T-helper 2 cell treated with Interferon-gamma antibody and Interleukin-4, amounts not matched to agents 100 ng/mL and 5 ng/mL, for 36 hours (primary cell): ENCODE results near the gene MYCL. TPM values are rescaled to one million over a fixed set of nuclear protein-coding genes. Genes with fewer than 3 reads are reported as not detected.
"Not testable (repeated sequence)": the region's sequence is repeated elsewhere in the genome, so short reads cannot be mapped to it uniquely, and the experiment has no call there.

Source experiments
- intact Hi-C: fragments of 100-400 bp; cut with micrococcal nuclease; formaldehyde crosslinking; loops from one replicate; pipeline ENCODE4 v1.15.1; 2023
- total RNA-seq: library from RNA; stranded (reverse); gene quantifications from 2 replicates; pipeline ENCODE4 v1.2.3, GENCODE V29; 2022

MYCL gene
- total RNA-seq, 1 donor from 2014 or later, result 0.11 TPM

DNA sequence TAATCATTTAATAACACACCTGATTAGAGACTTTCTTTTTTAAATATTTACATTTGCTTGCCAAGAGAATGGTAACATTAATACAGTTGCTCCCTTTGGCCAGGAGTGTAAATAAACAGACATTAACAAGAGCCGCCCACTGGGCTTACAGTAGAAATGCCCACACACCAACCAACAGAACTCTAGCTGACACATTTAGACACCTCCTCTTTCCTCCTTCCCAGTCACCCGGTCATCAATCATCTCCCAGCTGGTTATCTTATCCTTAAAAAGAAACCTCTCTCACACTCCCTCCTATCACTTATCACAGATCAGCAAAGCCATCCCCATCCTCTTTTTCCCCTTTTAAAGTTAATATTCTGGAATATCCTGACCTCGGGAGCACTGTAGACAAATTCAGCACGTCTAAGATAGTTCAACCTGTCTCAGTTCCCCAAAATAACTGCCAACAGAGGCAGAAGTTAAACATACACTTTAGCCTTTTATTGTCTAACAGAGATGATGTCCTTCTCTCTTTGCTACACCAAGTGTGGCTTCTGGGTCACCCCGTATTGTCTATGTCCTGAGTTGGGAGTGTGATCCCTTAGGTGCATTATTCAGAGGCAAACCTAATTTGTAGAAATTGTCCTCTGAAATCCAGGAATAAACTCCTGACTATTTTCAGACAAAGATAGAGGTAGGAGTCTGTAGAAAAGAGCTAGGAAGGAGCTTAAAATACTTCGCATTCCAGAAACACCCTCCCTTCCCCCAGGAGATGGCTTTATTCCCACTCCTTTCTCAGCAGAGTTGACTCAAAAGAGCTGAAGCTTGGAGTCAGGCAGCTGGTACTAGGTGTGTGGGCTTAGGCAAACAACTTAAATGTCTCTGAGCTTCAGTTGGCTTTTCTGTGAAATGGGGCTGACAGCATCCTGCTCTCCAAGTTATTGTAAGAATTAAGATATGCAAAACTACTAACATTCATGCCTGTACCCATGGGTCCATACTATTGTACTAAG is 8.8 kb downstream of the MYCL start:
- intact Hi-C loops, result no loop called here

DNA sequence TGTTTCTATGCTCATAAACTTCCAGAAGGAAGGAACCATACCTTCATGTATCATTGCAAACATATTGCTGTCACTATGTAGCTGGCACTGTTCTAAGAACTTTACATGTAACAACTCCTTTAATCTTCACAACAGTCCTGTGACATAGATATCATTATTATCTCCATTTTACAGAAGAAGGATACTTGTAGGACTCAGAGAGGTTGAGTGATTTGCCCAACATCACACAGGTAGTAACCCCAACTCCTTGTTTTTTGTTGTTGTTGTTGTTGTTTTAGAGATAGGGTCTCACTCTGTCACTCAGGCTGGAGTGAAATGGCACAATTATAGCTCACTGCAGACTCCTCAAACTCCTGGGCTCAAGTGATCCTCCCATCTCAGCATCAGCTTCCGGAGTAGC is 10.8 kb downstream of the MYCL start:
- intact Hi-C loops, result no loop called here

DNA sequence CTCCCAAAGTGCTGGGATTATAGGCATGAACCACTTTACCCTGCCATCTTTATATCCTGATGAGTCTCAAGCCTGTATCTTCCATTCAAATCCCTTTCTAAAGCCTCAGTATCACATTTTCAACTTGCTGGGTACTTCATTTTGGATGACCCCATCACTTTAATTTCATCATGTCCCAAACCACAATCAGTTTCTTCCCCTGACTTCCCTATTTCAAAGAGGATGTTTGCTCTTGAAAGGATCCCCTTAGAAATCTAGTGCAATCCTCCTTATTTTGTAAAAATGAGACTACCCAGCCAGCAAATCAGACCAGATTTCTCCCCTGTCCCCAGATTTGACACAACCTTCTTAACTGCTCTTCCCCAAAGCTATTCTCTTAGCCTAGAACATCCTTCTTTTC is 11.4 kb downstream of the MYCL start:
- intact Hi-C loops, result no loop called here

DNA sequence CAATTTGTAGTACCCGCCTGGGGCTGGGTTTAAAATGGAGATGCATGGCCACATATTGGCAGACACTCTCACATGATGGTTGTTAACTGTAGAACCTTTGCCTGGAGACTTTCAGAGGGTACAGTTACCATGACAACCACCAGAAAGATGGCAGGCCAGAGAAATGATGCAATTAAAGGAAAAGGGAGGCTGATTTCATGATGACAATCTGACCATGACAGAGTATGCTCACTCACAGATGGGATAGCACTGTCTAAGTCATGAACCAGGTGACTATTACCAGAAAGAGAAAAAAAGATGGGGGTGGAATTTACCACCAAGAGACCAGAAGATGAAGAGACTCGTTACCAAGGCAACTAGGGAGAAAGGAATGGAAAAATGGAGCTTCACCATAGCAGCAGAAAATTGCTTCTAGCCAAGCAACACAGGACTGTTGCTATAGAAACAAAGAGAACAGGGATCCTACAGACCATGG is 14.9 kb downstream of the MYCL start:
- intact Hi-C loops, result no loop called here

DNA sequence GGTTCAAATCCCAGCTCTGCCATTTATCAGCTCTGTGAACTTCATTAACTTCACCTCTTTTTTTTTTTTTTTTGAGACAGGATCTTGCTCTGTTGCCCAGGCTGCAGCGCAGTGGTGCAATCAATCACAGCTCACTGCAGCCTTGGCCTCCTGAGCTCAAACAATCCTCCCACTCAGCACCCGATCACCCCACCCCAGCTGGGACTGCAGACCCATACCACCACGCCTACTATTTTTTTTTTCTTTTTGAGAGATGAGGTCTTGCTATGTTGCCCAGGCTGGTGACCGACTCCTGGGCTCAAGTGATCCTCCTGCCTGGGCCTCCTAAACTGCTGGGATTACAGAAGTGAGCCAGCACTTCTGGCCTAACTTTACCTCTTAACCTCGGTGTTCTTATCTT is 16.2 kb downstream of the MYCL start:
- intact Hi-C loops, result no loop called here

DNA sequence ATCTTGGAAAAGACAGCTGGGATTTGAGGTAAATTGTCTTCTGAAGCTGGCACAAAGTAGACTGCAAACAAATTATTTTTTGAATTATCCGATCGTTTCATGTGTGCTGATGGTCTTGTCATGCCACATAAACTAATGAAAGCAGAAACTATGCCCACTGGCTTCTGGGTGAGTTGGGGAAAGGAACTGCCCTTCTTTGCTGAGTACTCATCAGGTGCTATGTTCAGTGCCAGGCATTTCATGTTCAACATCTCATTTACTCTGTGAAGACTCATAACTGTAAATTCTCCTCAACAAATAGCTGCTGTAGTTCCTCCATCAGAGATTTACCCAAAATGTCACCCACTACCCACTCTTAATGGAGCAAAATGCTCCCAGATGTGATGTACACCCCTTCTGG is 19.6 kb downstream of the MYCL start:
- intact Hi-C loops, result no loop called here

DNA sequence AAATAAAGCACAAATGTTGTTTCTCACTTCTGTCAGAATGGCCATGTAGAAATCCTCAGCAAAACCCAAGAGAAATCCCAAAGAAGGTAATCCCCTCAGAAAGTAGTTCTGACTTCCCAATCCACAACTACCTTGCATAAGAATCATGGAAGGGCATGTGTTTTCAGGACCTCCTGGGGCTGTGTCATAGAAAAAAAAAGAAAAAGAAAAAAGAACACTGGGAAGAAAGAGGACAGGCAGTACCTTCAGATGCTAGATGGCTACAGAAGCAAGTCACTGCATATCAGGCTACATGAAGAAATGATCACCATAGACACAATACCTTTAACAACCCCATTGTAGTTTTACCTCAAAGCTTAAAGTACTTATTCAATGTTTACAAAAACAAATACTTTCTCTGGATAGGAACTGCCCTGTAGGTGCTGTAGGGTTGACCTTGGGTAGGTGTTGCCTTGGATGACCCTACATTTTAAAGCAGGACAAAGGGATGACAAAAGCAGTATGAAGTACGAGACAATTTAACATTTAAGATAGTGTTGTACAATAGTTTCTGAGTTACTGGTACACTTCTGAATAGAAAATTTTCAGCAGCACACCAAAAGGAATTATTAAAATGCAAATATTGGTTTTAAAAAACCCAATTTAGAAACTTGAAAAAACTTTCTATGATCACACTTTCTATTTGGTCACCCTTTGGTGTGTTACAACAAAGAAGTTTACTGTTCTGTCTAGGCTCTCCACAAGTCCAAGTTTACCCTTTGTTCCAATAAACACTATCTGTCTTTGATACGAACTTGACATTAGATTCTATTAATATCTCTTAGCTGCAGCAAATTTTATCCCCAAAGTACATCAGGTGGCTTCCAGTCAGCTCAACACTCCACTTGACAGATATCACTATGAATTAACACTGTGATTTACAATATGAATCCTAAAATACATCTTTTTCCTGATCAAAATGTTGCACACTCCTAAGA is 23.4 kb downstream of the MYCL start:
- intact Hi-C loops, result no loop called here

DNA sequence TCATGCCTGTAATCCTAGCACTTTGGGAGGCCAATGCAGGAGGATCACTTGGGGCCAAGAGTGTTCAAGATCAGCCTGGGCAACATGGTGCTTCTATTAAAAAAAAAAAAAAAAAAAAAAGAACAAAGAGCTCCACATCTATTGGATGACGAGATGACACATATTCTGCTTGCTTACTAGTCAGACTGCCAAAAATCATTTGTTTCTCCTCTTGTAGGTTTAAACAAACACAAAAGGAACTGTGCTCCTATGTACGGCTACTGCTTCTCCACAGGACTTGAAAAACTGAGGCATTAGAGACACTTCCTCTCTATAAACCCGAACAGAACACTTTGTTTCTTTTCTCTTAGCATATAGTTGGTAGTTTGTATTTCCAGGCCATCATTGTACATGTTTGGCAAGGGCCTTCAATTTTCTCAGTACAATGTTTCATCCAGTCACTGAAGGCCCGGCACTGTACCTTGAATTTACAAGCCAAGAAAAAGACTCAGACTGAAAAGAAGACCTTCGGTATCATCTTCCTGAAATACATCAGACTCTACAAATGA is 24.4 kb downstream of the MYCL start:
- intact Hi-C loops, result no loop called here

DNA sequence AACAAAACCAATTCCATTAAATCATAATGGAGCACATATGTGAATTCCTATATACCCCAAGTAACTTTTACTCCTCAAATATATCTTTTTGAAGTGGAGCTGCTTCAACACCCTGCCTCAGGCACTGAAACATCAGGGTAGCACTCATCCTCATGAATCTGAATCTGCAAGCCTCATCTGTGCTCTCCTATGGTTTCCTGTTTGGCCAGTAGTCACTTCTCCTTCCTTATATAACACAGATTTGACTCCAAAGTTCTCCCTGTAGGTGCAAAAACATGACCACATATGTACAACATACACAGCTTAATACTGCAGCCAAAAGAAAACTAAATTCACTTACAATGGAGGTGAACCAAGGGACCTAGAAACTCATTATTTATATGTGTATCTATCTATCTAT is 25.6 kb downstream of the MYCL start:
- intact Hi-C loops, result no loop called here

DNA sequence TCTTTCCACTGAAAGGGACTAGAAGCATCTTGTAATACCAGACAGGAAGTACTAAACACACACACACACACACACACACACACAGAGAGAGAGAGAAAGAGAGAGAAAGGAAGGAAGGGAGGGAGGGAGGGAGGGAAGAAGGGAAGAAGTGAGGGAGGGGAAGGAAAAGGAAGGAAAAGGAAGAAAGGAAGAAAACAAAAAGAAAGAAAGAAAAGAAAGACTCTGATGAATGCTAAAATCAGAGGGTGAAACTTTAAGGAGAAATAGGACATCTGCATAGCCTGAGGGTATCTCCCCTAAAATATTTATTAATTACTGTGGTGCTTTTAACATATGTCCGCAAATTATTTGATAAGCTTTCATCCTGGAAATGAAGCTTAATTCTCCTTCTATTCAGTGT is 29.0 kb downstream of the MYCL start:
- intact Hi-C loops, result no loop called here

DNA sequence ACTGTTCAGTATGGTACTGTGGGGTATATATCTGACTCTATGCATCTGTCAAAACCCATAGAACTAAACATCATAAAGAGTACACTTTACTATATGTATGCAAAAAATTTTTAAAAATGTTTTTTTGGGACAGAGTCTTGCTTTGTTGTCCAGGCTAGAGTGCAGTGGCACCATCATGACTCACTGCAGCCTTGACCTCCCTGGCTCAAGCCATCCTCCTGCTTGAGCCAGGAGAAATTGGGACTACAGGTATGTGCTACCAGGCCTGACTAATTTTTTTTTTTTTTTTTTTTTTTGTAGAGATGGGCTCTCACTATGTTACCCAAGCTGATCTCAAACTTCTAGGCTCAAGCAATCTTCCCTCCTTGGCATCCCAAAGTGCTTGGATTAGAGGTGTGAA is 29.9 kb downstream of the MYCL start:
- intact Hi-C loops, result no loop called here

DNA sequence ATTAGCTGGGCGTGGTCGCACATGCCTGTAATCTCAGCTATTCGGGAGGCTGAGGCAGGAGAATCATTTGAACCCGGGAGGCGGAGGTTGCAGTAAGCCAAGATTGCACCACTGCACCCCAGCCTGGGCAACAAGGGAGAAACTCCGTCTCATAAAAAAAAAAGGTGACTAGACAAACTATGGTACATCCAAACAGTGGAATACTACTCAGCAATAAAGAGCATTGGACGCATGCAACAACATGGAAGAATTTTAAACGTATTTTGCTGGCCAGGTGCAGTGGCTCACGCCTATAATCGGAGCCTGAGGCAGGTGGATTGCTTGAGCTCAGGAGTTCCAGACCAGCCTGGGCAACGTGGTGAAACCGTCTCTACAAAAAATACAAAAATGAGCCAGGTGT is 30.7 kb downstream of the MYCL start:
- intact Hi-C loops, result not testable (repeated sequence)

DNA sequence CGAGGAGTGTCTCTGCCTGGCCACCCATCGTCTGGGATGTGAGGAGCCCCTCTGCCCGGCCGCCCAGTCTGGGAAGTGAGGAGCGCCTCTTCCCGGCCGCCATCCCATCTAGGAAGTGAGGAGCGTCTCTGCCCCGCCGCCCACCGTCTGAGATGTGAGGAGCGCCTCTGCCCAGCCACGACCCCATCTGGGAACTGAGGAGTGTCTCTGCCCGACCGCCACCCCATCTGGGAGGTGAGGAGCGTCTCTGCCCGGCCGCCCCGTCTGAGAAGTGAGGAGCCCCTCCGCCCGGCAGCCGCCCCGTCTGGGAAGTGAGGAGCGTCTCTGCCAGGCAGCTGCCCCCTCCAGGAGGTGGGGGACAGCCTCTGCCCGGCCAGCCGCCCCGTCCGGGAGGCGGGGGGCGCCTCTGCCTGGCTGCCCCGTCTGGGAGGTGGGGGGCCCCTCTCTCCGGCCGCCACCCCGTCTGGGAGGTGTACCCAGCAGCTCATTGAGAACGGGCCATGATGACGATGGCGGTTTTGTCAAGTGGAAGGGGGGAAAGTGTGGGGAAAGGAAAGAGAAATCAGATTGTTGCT is 32.1 kb downstream of the MYCL start:
- intact Hi-C loops, result not testable (repeated sequence)

DNA sequence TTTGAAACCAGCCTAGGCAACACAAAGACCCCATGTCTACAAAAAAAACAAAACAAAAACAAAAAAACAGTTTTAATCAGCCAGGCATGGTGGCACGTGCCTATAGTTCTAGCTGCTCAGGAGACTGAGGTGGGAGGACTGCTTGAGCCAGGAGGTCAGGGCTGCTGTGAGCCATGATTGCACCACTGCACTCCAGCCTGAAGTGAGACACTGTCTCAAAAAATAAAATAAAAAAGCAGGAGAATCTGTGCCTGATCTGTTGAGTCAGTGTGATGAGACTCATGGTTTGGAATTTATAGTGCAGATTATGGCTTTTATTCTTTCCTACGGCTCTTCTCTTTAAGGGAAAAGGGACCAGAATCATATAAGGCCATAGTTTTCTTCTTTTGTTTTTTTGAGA is 35.0 kb downstream of the MYCL start:
- intact Hi-C loops, result no loop called here

DNA sequence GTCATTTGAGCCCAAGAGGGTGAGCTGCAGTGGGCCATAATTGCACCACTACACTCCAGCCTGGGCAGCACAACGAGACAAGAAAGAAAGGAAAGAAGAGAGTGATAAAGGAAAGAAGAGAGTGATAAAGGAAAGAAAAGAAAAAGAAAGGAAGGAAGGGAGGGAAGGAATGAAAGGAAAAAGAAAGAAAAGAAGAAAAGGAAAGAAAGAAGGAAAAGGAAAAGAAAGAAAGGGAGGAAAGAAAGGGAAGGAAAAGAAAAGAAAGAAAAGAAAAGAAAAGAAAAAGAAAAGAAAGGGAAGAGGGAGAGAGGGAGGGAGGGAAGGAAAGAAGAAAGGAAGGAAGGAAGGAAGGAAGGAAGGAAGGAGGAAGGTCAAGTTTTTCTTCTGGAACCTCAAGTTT is 36.0 kb downstream of the MYCL start:
- intact Hi-C loops, result no loop called here

DNA sequence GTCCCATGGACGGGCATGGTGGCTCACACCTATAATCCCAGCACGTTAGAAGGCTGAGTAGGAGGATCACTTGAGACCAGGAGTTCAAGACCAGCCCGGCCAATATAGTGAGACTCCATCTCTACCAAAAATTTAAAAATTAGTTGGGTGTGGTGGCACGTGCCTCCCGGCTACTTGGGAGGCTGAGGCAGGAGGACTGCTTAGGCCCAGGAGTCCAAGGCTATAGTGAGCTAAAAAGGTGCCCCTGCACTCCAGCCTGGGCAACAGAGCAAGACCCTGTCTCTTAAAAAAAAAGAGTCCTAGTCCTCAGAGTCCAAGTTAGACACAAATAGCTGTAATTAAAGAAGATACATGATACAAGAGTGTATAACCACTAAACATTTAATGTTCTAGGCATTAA is 38.5 kb downstream of the MYCL start:
- intact Hi-C loops, result no loop called here

DNA sequence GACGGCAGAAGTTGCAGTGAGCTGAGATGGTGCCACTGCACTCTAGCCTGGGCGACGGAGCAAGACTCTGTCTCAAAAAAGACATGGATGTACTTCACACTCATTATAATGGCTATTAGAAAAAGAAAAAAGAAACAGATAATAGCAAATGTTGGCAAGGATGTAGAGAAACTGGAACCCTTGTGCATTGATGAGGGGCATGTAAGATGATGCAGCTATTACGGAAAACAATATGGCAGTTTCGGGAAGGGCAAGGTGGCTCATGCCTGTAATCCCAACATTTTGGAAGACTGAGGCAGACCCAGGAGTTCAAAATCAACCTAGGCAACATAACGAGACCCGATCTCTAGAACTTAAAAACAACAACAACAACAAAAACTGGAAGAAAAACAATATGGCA is 40.7 kb downstream of the MYCL start:
- intact Hi-C loops, result no loop called here

DNA sequence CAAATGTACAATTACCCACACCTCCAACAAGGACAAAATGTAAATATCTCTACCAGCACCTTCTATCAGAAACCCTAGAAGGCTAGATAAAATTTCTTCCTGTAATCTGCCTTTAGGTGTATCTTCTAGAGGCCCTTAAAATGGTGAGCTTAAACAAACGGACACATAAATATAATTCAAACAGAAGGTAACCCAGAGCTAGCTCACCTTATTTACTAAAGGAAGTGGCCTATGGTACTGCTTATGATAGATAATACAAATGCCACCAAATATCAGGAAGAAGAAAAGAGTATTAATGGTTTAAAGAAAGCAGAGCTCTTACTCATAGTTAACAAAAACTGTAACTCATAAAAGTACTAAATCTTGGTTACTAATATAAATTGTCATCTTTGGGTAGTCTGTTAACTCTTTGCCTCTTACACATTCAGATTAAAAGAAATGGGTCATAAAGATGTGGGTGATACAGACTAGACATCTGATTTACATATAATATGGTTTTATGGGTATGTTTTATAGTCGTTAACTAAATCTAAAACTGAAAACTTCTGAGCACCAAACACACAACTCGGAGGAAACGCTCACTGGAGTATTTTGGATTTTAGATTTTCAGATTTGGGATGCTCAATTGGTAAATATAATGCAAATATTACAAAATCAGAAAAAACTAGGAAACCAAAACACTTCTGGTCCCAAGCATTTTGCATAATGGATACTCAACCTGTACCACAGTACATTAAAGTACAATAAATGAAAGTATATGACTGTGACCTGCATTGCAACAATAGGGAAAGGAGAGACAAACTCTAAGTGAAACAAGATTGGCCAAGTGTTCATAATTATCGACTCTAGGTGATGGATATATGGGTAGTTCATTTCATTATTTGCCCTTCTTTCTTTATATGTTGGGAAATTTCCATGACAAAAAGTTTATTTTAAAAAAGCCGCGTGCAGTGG is 41.6 kb downstream of the MYCL start:
- intact Hi-C loops, result no loop called here

DNA sequence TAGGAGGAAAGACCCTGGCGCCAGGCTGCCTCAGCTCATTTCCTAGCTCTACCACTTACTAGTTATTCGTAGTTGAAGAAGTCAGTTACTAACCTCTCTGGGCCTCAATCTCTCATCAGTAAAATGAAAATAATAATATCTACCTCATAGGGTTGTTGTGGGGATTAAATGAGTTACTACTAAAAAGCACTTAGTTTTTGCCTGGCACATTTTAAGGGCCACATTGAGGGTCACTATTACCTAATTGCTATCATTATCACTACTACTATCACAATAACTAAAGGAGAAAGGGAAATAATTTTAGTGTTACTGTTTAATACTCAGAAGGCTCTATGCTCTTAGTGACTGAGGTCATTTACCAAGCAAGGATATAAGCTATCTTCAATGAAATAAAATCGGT is 43.4 kb downstream of the MYCL start:
- intact Hi-C loops, result no loop called here
